HepG2 (cell line): Measurements from ENCODE around the gene PHF19. TPM values are rescaled to one million over a fixed set of nuclear protein-coding genes. Genes with fewer than 3 reads are reported as not detected.

Experiments
- ARID4A ChIP-seq: sonication (generic); formaldehyde crosslinking; IDR thresholded peaks from 2 replicates; pipeline ENCODE4 v1.5.0; 2020; ENCODE audit warnings: mild to moderate bottlenecking, missing genetic modification reagents, borderline replicate concordance
- ARID5B ChIP-seq: IDR thresholded peaks from 2 replicates; pipeline ENCODE4 v1.4.0; 2020; ENCODE audit warnings: mild to moderate bottlenecking, missing genetic modification reagents
- BRD4 ChIP-seq: sonication (generic); formaldehyde crosslinking; IDR thresholded peaks from 2 replicates; pipeline ENCODE4 v1.4.0; 2020; ENCODE audit warnings: missing genetic modification reagents
- ELF1 ChIP-seq: sonication (generic); formaldehyde crosslinking; IDR thresholded peaks from 2 replicates; pipeline ENCODE4 v1.4.0; 2020; ENCODE audit warnings: missing genetic modification reagents
- HMG20A ChIP-seq: IDR thresholded peaks from 2 replicates; pipeline ENCODE4 v1.6.1; 2016; ENCODE audit warnings: borderline replicate concordance
- KDM5B ChIP-seq: sonication (generic); formaldehyde crosslinking; IDR thresholded peaks from 2 replicates; pipeline ENCODE4 v1.4.0; 2020; ENCODE audit warnings: missing genetic modification reagents, mild to moderate bottlenecking, borderline replicate concordance
- KLF13 ChIP-seq: sonication (generic); formaldehyde crosslinking; IDR thresholded peaks from 2 replicates; pipeline ENCODE4 v1.4.0; 2020; ENCODE audit warnings: mild to moderate bottlenecking, missing genetic modification reagents
- NCOA2 ChIP-seq: sonication (generic); formaldehyde crosslinking; IDR thresholded peaks from 2 replicates; pipeline ENCODE4 v1.8.0; 2022; ENCODE audit warnings: inconsistent platforms
- PAWR ChIP-seq: sonication (generic); formaldehyde crosslinking; IDR thresholded peaks from 2 replicates; pipeline ENCODE4 v1.4.0; 2020; ENCODE audit warnings: missing genetic modification reagents, mild to moderate bottlenecking, borderline replicate concordance
- PAXIP1 ChIP-seq: sonication (generic); formaldehyde crosslinking; conservative IDR thresholded peaks from 2 replicates; pipeline ENCODE4 v1.4.0; 2020; ENCODE audit warnings: mild to moderate bottlenecking, missing genetic modification reagents, moderate library complexity
- ZBTB1 ChIP-seq: sonication (generic); formaldehyde crosslinking; IDR thresholded peaks from 2 replicates; pipeline ENCODE4 v1.4.0; 2020; ENCODE audit warnings: missing genetic modification reagents, borderline replicate concordance
- ZNF121 ChIP-seq: sonication (generic); formaldehyde crosslinking; IDR thresholded peaks from 2 replicates; pipeline ENCODE4 v1.5.0; 2020; ENCODE audit warnings: mild to moderate bottlenecking, missing genetic modification reagents
- ZNF230 ChIP-seq: sonication (generic); formaldehyde crosslinking; IDR thresholded peaks from 2 replicates; pipeline ENCODE4 v1.4.0; 2020; ENCODE audit warnings: mild to moderate bottlenecking, missing genetic modification reagents
- ZNF276 ChIP-seq: sonication (generic); formaldehyde crosslinking; IDR thresholded peaks from 2 replicates; pipeline ENCODE4 v1.4.0; 2020; ENCODE audit warnings: mild to moderate bottlenecking, low read depth, missing genetic modification reagents
- ZNF737 ChIP-seq: sonication (generic); formaldehyde crosslinking; IDR thresholded peaks from 2 replicates; pipeline ENCODE4 v1.5.0; 2020; ENCODE audit warnings: missing genetic modification reagents, mild to moderate bottlenecking, borderline replicate concordance
- ZSCAN25 ChIP-seq: sonication (generic); formaldehyde crosslinking; IDR thresholded peaks from 2 replicates; pipeline ENCODE4 v1.8.0; 2022; ENCODE audit warnings: mild to moderate bottlenecking, missing genetic modification reagents
- ZSCAN31 ChIP-seq: sonication (generic); formaldehyde crosslinking; IDR thresholded peaks from 2 replicates; pipeline ENCODE4 v1.5.0; 2020; ENCODE audit warnings: low read depth, mild to moderate bottlenecking, missing genetic modification reagents
- polyA plus RNA-seq, 8 experiments: library from polyadenylated mRNA; depleted of rRNA in 3 of 8; stranded (reverse) in 7 of 8; unstranded in 1 of 8; fragments of >200 nt; fragmentation: Illumina TruSeq in 4 of 8; extraction: Trizol in 4 of 8; gene quantifications; 2 replicates each; pipeline versions ENCODE4 v1.2.1 to v1.2.3, GENCODE V29; 2011 to 2016; ENCODE audit warnings: low read depth in 4 of 8, missing spikeins in 1 of 8, mixed read lengths in 1 of 8; ENCODE audit not compliant: insufficient read depth in 1 of 8
- total RNA-seq, 5 experiments: library from RNA; depleted of rRNA; stranded (reverse); fragments of >200 nt; fragmentation: Illumina TruSeq; extraction: Trizol; gene quantifications; 2 replicates each; pipeline ENCODE4 v1.2.3, GENCODE V29; 2016; ENCODE audit warnings: low read depth in 1 of 5

Gene PHF19
- total and polyA plus RNA-seq, 2 of the 13 experiments (the other 11 are each of a cell fraction or from before 2014, with no cell fraction given), result 29.7 to 41.3 TPM

GRCh38 chr9:120820095-120820494 is 56.9 kb downstream of the PHF19 start (continued):
- TF ChIP-seq HMG20A (0 out of 2 replicates have a peak, but pooled peaks have one; percentile 12), PAWR (no peak), ZSCAN25 (no peak), KLF13 (CRISPR knock-in tag) (no peak), ZNF276 (CRISPR knock-in tag) (no peak), ARID4A (CRISPR knock-in tag) (no peak), ARID5B (0 out of 2 replicates have a peak, but pooled peaks have one; percentile 14), BRD4 (no peak), ZNF230 (CRISPR knock-in tag) (no peak), NCOA2 (CRISPR knock-in tag) (no peak), ZSCAN31 (CRISPR knock-in tag) (no peak), ZBTB1 (CRISPR knock-in tag) (no peak), KDM5B (CRISPR knock-in tag) (no peak), ZNF121 (CRISPR knock-in tag) (no peak), PAXIP1 (no peak), ELF1 (no peak), ZNF737 (CRISPR knock-in tag) (no peak)
